HG03097 (cell line): ENCODE data around the gene IL9R.
"Not testable (repeated sequence)": the region's sequence is repeated elsewhere in the genome, so short reads cannot be mapped to it uniquely, and the experiment has no call there.

Source experiments
- ATAC-seq: cut with Tn5 transposase; IDR thresholded peaks from one replicate; pipeline ENCODE4 v1.9.1; 2021; ENCODE audit not compliant: unreplicated experiment, low FRiP score

IL9R gene

DNA sequence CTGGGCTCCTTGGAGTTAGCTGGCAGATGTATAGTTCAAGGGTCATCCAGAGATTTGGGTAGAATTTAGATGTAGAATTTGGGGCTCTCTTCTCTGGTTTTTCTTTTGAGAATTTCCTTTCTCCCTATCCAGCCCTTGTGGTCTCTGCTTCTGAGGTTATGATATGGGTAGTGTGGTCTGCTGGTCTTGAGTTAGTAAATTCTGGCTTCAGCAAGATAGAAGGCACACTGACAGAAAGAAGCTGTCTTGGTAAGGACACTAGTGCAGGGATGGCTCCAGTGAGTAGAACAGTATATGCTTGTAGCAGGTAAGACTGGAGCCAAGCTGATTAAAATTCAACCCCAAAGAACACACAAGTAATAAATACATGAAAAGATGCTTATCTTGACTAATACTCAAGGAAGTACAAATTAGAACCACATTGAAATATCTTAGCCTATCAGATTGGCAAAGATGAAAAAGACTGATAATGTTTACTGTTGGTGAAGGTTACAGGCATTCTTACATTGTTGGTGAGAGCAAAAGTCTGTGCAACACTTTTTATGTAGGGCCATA, 2.1 kb upstream of the IL9R start:
- ATAC-seq, result no peak

DNA sequence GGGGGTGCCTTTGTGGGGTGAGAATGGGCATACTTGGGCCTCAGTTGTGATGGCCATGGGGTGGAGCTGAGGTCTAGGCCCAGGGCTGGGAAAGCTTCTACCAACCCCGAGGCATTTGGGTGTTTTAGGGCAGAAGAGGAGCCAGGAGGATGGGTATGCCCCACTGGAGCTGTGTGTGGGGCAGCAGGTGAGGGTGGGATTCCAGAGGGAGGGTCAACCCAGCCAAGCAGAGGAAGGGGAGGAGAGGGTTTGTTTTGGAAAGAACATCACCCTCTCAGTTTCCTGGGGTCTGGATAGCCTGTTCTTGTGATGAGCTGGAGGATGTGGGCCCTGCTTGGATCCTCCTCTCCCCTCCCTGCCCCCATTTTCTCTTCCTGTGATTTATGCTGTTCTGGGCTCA, 620 bp downstream of the IL9R start:
- no peak for ATAC-seq

DNA sequence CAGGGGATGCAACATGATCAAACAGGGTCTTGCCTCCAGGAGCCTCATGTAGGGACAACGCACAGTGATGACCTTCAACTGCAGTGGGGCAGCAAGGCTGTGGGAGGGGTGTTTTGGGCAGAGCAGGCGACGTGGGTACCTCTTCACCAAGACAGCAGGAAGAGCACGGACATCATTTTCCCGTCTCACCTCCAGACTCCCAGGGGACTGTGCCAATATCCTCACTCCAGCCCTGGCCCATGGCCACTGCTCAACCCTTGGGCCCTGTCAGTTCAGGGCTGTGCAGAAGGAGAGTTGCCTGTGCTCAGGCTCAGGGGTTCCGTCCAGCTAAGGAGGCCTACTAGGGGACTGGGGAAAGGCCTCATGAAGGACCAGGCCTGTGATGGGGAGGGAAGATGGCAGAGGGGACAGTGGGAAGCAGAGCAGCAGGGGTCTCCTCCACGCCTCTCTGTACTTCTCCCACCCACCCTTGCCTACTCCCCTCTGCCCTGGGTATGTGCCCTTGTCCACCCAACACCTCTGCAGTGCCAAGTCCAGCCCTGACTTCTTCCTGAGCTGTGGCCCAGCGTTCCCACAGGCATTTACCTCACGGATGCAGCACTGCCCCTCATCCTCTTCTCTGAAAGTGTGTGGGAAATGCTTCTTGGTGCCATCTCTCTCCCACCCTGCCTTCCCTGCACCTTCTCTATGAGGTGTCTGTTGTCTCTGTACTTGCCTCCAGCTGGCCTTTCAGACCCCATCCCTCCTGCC, 1.4 kb downstream of the IL9R start:
- ATAC-seq, result no peak

DNA sequence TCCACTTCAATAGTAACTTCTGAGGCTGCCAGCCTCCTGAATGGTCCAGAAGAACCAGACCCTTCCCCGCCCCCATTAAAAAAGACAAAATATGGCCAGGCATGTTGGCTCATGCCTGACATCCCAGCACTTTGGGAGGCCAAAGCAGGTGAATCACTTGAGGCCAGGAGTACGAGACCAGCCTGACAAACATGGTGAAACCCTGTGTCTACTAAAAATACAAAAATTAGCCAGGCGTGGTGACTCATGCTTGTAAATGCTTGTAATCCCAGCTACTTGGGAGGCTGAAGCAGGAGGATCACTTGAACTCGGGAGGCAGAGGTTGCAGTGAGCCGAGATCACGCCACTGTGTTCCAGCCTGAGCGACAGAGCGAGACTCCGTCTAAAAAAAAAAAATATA, 2.3 kb downstream of the IL9R start:
- ATAC-seq, result not testable (repeated sequence)

DNA sequence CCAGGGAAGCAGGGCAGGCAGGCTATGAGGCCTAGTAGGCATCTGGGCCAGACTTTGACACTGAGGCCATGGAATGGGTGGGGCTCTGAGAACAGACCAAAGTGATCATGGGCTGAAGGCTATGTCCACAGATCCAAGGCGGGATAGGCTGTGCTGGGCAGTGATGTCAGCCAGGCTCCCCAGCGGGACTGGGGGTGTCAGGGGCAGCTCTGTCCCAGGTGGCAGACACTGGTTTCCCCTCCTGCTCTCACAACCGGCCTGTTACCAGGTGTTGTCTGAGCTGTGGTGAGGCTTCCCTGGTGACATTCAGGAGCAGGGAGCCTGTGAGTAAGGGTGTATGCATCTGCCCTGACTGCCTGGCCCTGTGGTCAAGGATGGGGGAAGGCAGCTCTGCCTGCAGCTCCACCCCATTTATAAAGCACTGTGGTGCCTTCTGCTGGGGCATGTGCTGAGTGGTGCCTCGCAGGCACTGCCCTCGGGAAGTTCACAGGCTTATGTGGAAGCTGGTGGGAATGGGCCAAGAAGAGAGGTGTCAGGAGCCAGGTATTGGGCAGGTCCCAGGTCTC, 2.9 kb downstream of the IL9R start:
- ATAC-seq, result no peak

DNA sequence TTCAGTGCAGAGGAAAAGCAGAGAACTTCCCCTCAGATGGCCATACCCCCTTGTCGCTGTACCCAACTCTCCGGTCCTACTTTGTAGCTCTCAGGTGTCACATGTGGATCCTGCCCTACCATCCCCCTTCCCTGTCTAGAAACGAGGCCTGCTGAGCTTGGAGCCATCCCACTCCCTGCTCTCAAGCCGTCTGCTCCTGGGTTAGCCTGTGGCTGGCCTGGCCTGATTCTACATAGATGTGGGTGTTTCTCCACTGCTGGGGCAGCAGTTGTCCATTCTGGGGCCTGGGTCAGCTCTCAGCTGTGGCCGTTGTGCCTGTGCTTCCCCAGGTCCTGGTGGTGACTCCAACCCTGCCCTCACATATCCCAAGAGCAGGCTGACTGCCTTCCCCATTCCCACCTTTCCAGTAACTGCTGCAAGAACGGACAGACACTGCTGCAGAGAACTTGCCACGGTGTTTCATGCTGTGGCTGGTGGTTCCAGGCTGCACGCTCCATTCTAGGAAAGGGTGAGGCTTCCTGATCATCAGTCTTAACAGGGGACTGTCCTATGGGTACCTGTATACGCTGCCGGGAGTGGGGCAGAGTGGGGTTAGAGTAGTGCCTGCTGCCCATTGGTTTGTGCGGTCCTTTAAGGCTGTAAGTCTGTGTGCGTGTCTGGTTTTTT, 3.6 kb downstream of the IL9R start:
- no peak for ATAC-seq

DNA sequence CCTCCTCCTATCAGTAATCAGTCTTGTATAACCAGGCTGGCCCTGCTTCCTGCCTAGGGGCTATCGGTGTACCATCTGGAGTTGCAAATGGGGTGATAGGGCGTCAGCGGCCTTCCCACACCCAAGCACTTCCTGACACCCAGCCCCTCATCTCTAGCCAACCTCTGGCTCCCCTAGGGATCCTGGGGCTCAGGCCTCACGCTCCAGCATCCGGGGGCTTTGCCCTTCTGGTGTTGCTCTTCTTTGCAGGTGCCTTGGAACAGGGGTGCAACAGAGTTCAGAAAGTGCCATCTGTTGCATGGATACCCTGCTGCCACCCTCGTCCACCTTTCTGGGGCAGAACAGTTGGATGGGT, 4.1 kb downstream of the IL9R start:
- no peak for ATAC-seq

DNA sequence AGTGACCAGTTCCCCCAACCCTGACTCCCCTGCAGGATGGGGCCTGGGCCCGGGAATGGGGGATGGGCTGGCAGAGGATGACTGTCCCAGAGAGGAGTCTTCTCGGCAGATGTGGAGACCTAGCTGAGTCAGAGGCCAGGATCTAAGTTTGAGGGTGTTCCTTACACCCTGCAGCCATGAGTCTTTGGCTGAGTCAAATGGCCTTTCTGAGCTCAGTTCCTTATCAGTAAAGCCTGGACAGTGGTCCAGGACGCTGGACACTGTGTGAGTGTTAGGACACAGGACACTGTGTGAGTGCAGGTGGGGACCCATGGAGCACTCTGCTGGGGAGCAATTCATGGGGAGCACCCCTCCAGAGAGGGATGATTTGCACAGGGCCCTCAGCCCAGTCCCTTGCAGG, 5.0 kb downstream of the IL9R start:
- ATAC-seq, result no peak

DNA sequence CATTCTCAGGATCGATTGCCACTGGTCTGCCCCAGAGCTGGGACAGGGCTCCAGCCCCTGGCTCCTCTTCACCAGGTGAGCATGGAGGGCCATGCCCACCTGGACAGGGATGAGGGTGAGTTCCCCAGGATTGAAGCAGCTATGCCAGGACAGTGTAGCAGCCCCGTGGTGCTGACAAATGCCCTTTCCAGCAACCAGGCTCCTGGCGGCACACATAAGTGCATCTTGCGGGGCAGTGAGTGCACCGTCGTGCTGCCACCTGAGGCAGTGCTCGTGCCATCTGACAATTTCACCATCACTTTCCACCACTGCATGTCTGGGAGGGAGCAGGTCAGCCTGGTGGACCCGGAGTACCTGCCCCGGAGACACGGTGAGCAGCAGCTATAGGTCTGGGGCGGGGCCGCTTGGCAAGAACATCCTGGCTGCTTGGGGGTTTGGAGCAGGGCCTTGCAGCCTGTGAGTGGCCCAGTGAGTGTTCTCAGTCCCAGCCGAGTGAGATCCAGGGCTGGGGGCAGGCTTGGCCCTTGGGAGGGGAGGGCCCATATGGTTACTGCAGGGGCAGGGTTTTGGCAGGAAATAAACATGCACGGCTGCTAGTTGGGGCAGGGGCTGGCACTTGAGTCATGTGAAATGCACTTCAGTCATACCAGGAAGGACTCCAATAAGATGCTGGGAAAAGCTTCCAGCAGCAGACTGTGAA, 6.1 kb downstream of the IL9R start:
- no peak for ATAC-seq

DNA sequence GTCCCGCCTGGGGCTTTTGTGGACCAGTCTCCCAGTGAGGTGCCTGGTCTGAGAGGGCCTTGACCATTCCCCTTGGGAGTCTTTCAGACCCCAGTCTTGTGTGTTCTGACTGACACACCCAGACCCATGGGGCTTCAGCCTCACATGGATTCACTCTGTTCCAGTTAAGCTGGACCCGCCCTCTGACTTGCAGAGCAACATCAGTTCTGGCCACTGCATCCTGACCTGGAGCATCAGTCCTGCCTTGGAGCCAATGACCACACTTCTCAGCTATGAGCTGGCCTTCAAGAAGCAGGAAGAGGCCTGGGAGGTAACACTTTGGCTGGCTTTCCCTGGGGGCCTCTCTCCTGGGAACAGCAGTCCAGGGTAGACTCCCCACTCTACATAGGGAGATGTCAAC, 6.8 kb downstream of the IL9R start:
- ATAC-seq, result no peak

DNA sequence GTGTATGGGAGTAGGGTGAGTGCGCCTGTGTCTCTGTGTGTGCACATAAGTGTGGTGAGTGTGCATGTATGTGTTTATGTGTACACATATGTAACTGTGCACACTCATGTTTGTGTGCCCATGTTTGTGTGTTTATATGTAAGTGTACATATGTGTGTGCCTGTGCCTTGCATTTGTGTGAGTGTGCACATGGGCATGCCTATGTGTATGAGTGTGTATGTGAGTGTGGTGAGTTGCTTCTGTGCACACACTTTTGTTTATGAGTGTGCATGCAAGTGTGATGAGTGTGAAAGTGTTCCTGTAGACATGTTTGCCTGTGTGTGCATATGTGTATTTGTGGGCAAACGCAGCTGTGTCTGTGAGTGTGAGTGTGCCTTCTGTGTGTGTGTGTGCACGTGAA, 7.2 kb downstream of the IL9R start:
- no peak for ATAC-seq

DNA sequence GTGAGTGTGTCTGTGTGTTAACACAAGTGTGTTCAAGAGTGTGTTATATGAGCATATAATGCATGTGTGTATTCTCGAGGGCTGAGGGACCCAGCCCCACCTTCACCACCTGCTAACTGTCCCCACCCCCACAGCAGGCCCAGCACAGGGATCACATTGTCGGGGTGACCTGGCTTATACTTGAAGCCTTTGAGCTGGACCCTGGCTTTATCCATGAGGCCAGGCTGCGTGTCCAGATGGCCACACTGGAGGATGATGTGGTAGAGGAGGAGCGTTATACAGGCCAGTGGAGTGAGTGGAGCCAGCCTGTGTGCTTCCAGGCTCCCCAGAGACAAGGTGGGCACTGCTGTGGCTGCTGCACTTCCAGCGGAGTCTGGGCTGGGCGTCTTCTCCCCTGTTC, 7.6 kb downstream of the IL9R start:
- no peak for ATAC-seq

DNA sequence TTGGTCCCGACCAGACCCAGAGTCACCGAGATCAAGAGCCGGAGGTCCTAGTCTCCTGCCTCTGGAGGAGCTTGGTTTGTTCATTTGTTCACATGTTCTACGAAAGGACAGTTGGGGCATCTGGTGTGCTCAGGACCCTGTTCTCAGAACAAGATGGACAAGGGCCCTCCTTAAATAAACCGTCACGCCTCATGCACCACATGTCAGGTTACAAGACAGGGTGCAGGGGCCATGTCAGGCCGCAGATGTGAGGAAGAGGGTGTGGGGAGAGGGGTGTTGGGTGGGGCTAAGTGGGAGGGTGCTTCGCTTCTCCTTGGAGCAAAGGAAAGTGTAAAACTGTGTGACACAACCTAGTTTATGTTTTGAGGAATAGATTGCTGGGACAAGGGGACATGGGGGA, 9.0 kb downstream of the IL9R start:
- ATAC-seq, result not testable (repeated sequence)

DNA sequence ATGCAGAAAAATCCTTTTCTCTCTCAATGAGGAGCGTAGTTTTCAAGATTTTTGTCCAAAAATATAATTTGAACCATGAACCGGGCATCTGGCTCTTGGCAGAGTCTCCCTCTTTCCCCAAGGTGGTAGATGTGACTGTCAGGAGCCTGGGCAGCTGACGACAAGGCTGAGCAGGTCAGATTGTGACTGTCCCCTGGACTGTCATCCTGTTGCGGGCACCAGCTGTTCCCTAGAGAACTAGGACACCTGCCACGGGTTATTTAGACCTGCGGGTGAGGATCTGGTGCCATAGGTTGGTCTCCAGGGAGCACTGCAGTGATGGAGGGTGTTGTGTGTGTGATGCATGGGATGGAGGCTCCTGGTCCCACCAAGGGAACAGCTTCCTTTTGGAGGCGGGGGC, 10.9 kb downstream of the IL9R start:
- ATAC-seq, result not testable (repeated sequence)

DNA sequence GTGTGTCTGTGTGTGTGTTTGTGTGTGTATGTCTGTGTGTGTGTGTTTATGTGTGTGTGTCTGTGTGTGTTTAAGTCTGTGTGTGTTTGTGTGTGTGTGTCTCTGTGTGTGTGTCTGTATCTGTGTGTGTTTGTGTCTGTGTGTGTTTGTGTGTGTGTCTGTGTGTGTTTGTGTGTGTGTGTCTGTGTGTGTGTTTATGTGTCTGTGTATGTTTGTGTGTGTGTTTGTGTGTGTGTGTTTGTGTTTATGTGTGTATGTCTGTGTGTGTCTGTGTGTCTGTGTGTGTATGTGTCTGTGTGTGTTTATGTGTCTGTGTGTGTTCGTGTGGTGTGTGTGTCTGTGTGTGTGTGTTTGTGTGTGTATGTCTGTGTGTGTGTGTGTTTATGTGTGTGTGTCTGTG, 11.4 kb downstream of the IL9R start:
- no peak for ATAC-seq

DNA sequence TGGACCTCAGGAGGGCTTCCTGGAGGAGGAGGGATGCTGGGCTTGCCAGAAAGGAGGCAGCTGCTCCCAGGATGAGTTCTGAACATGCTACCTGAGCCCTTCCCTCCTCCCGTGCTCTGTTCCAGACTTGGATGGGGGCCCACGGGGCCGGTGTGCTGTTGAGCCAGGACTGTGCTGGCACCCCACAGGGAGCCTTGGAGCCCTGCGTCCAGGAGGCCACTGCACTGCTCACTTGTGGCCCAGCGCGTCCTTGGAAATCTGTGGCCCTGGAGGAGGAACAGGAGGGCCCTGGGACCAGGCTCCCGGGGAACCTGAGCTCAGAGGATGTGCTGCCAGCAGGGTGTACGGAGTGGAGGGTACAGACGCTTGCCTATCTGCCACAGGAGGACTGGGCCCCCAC, 12.2 kb downstream of the IL9R start:
- ATAC-seq, result not testable (repeated sequence)

DNA sequence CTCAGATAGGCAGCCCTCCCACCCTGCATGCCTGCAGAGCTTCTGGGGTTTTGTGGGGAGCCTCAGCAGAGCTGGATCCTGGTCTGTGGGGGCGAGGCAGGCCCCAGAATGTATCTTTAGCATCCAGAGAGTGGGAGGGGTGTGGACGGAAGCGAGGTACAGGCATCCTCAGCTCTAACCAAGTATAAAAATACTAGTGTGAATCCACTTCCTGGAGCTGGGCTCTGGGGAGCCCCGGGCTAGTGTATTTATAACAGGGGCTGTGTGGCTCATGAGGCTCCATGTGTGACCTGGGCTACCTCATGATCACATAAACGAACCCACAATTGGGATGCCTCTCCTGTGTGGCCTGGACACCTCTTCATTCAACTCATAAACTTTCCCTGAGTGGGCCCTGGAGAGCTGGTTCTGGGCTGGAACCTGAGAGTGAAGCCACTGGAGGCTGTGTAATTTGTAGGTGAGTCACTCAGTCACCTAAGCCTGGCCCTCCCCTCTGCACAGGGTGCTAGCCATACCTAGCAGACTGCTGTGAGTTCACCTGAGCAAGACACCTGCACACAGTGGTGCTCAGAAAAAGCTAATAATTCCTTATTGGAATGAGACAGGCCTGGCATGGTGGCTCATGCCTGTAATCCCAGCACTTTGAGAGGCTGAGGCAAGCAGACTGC, 15.9 kb downstream of the IL9R start:
- not testable (repeated sequence) for ATAC-seq

DNA sequence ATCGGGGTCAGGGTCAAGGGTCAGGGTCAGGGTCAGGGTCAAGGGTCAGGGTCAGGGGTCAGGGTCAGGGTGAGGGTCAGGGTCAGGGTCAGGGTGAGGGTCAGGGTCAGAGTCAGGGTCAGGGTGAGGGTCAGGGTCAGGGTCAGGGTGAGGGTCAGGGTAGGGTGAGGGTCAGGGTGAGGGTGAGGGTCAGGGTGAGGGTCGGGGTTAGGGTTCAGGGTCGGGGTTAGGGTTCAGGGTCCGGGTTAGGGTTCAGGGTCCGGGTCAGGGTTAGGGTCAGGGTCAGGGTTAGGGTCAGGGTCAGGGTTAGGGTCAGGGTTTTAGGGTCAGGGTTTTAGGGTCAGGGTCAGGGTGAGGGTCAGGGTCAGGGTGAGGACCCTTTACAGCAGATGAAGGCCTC, 22.4 kb downstream of the IL9R start:
- ATAC-seq, result not testable (repeated sequence)

DNA sequence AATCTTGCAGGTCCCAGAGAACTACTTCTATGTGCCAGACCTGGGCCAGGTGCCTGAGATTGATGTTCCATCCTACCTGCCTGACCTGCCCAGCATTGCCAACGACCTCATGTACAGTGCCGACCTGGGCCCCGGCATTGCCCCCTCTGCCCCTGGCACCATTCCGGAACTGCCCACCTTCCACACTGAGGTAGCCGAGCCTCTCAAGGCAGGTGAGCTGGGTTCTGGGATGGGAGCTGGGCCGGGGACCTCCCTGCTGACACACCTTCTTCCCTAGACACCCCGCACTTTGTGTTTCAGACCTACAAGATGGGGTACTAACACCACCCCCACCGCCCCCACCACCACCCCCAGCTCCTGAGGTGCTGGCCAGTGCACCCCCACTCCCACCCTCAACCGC, 25.5 kb downstream of the IL9R start:
- ATAC-seq, result not testable (repeated sequence)

DNA sequence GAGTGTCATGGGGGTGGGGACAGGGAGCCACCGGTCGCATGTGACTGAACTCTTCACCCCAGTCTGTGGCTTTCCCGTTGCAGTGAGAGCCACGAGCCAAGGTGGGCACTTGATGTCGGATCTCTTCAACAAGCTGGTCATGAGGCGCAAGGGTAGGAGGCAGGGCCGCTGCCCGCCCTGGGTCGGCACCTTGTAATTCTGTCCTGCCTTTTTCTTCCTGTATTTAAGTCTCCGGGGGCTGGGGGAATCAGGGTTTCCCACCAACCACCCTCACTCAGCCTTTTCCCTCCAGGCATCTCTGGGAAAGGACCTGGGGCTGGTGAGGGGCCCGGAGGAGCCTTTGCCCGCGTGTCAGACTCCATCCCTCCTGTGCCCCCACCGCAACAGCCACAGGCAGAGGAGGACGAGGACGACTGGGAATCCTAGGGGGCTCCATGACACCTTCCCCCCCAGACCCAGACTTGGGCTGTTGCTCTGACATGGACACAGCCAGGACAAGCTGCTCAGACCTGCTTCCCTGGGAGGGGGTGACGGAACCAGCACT, 27.5 kb downstream of the IL9R start:
- not testable (repeated sequence) for ATAC-seq
